Measurements from ENCODE around the gene BBS1.

The BBS1 gene

DNA sequence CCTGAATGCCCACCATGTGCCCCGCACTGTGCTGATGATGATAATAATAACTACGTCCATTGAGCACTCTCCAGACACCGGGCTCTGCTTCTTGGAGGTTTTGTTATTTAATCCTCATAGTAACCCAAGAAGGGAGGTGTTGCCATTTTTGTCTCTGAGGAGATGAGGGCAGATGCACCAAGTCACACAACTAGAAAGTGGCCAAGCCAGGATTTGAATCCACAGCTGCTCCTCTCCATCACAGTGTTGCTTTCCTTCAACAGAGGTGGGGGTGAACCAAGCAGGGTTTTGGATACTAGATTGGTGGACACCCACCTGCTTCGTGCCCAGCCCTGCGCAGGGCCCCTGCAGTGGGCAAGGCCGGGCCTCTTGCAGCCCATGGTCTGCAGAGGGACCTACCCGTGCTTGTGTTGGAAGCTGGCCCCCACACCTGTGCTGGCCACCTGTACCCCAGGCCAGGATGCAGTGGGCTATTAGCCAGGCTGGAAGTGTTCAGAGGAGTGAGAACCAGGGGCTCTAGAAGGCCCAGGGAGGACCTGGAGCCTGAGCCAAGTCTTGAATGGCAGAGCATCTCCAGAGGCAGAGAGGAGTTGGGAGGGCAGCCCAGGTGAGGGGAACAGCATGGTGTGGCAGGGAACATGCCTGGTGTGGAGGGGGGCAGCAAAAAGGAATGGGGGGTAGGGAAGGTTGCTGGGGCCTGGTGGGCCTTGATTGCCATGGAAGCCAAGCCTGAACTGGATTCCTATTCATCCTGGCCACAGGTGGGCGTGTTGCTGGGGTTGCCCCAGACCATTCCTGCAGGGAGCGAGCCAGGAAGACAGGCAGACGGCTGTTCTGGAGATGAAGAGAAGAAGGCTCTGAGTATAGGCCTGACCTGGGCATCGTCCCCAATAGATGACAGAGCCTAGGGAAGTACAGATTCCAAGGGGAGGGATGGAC, 32.9 kb upstream of the BBS1 start:
- no peak for DNase-seq

DNA sequence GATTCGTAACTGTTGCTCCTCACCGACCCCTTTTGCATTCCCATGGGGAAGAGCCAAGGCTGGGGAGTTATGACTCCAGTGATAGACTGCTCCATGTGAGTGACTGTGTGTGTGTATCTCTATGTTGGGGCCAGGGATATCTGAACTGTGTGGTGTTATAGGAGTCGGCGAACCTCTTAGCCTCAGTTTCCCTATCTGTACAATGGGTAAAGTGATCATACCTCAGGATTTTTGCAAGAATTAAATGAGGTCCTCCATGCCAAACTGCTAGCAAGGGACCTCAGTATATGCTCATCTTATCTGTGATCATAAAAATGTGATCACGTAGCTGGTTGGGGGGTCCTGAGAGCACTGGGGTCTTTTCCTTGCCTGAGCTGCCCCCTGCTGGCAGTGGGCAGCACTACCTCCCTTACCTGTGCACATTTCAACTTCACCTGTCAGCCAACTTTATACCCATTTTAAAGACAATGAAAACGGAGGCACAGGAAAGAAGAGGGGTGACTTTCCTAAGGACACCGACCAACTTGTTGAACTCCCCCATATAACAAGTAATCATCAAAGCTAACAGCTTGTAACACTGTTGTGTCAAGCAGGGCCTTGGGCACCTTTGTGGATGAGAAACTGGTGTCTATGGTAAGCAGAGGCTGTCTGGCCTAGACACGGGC, 31.6 kb upstream of the BBS1 start:
- peak; percentile 27 to 46 for DNase-seq

- peak in 1 of 2 experiments; percentile 20 for DNase-seq
Observed at GRCh38 chr11:66479394-66480116, 30.9 kb upstream of the BBS1 start.

DNA sequence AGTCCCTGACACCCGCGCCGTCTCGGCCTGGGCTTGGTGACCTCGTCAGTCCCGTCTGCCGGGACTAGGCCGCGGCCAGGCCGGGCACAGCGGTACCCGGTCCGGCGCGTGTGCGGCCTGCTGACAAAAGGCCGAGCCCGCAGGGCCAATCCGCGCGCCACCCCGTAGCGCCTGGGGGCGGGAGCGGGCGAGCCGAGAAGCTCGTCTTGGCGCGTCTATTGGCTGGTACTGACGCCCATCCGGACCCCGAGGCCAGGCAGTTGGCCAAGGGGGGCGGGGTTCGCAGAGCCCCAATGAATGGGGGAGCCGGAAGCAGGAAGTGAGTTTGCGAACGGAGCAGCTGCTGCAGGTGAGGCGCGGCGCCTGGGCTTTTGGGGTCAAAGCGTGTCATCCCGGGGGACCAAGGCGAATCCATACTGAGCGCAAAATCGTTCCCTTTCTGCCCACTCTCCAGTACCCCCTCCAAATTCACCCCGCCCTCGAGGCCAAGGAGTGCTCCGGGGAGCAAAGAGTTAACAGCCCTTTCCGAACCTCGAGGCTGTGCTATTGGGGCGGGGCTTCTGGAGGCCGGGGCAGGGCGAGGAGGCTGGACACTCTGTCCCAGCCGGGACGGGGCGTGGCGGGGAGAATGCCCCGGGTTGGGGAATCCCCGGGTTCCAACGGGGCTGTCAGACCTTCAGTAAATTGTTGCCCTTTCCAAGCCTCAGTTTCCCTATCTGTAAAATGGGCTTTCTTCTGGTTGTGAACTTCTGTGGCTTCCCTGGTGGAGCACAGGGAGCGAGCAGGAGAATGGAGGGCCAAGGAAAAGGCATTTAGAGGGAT, 30.1 kb upstream of the BBS1 start, which contains the start of gene DPP3:
TSS of gene DPP3 (plus strand) at position 318 of the 822 bp plus-strand sequence. CDS start 1,767 bp downstream, outside the sequence.
- peak; percentile 96 to 98 for DNase-seq

- no peak for DNase-seq
Observed at GRCh38 chr11:66484806-66485380, 25.5 kb upstream of the BBS1 start.

- no peak for DNase-seq
Observed at GRCh38 chr11:66488957-66489356, 21.5 kb upstream of the BBS1 start.

DNA sequence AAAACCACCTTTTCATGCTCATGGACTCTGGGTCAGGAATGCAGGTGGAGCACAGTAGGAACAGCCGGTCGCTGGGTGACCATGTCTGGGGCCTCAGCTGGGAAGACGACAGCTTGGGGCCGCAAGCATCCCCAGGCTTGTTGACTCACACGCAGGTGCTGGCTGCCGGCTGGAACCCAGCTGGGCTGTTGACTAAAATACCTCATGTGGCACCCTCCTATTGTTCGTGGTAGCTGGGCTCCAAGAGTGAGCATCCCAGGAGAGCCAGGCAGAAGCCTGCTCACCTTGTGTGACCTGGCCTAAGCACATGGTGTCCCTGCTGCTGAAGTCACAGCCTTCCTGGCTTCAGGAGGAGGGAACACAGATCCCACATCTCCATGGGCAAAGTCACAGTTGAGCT, 20.8 kb upstream of the BBS1 start:
- no peak for DNase-seq

GRCh38 chr11:66491315-66491935, 19.0 kb upstream of the BBS1 start:
- no peak for DNase-seq

DNA sequence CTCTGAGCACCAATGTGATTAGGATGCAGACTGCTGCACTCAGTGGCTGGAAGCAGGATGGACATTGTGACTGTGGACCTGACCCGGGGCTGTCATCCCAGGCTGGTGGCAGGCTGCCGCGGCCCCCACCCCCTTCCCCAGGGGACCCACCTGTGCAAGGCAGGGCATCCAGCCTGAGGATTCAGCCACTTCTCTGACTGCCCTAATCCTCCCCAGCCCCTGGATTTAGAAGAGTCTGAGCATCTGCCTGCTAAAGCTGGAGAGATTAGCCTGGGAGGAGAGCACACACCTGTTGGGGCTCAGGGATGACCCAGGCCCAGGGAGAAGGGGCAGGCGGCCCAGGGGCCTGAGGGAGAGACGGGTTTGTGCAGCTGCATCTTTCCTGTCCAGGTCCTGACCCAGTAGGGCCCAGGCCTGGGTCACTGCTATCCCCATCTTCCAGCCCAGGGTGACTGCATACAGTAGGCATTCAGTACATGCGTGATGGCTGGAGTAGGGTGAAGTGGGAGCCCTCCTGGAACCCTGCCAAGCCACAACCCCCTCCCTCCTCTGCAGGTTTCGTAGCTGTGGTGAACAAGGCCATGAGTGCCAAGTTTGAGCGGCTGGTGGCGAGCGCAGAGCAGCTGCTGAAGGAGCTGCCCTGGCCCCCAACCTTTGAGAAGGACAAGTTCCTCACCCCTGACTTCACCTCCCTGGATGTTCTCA, 18.1 kb upstream of the BBS1 start:
- no peak for DNase-seq

GRCh38 chr11:66493130-66493529, 17.3 kb upstream of the BBS1 start:
- no peak for DNase-seq

GRCh38 chr11:66494458-66494857, 16.0 kb upstream of the BBS1 start:
- DNase-seq, result no peak

DNA sequence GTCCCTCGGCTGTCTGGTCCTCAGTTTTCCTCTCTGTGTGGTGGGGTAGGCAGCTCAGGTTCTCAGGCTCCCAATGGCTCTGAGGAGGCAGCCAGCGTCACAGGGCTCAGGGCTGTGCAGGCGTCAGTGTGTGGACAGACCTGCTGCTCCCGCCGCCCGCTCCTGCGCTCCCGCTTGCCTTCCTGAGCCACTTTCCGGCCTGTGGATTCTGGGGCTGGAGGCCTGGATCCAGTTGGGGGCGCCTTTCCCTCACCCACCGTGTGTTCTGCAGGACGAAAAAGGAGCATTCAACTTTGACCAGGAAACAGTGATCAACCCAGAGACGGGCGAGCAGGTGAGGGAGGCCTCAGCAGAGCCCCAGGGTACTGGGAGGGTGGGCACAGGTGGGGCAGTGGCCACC, 15.5 kb upstream of the BBS1 start:
- DNase-seq, result no peak

DNA sequence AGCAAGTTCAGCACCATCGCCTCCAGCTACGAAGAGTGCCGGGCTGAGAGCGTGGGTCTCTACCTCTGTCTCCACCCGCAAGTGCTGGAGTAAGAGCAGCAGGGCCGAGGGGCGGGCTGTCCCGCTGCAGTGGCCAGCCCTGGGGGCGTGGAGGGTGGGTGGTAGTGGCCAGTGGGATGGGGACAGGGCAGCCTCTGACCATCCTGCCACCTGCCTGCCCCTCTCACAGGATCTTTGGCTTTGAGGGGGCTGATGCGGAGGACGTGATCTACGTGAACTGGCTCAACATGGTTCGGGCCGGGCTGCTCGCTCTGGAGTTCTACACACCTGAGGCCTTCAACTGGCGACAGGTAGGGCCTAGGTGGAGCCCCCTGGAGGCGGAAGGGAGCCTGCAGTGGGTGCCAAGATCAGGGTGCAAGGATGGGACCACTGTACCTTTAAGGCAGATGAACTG, 15.0 kb upstream of the BBS1 start:
- peak in 1 of 2 experiments; percentile 31 for DNase-seq

DNA sequence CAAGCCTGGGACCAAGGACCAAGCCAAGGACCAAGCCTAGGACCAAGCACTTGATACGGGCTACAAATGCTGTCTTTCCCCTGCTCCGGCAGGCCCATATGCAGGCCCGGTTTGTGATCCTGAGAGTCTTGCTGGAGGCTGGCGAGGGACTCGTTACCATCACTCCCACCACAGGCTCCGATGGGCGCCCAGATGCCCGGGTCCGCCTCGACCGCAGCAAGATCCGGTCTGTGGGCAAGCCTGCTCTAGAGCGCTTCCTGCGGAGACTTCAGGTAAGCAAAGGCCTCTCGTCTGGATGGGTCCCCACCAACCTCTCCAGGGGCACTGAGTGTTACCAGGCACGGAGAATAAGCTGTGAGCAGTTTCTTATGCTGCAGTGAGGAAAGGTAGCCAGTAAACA, 13.2 kb upstream of the BBS1 start:
- no peak for DNase-seq

DNA sequence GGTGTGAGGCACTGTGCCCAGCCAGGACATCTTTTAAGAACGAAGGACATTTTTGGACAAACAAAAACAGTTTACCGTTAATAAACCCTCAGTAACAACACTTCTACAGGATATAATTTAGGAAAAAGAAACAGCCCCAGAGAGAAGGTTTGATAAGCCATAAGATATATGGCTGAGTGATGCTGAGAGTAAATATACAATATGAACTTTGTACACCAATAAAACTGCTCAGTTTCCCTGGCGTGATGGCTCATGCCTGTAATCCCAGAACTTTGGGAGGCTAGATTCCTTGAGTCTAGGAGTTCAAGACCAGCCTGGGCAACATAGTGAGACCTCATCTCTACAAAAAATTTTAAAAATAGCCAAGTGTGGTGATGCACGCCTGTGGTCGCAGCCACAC, 11.9 kb upstream of the BBS1 start:
- no peak for DNase-seq

- DNase-seq, result no peak
Observed at GRCh38 chr11:66505276-66505816, 5.1 kb upstream of the BBS1 start.

DNA sequence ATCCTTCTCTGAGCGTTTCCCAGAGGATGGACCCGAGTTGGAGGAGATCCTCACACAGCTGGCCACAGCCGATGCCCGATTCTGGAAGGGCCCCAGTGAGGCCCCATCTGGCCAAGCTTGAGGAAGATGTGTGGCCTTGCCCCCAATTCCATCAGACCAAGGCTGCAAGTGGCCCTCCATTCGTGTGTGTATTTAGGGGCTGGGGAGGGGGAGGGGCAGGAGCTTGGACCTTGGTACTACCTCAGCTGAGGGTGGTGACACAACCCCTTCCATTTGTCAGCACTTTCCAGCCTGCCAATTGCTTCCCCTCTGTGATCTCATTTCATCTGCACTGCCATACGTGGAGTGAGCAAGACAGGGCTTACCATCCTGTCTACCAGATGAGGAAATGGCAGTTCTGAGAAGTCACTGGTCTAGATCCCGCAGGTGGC, 1.3 kb upstream of the BBS1 start:
- DNase-seq, result peak in 1 of 2 experiments; percentile 11

- no peak for DNase-seq
Observed at GRCh38 chr11:66510990-66511339, 530 bp downstream of the BBS1 start.

DNA sequence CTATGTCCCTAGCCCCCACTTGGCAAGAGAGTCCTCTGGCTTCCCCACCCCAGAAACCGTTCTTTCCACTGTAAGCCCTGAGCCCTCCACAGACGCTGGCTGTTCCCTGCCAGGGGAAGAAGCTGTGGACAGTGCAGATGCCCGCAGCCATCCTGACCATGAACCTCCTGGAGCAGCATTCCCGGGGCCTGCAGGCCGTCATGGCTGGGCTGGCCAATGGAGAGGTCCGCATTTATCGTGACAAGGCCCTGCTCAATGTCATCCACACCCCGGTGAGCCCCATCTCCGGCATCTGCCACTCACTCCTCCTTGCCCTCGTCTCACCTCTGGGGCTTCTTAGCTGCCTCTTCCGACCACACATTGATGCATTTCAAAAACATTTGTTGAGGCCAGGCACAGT, 13.2 kb downstream of the BBS1 start:
- no peak for DNase-seq

DNA sequence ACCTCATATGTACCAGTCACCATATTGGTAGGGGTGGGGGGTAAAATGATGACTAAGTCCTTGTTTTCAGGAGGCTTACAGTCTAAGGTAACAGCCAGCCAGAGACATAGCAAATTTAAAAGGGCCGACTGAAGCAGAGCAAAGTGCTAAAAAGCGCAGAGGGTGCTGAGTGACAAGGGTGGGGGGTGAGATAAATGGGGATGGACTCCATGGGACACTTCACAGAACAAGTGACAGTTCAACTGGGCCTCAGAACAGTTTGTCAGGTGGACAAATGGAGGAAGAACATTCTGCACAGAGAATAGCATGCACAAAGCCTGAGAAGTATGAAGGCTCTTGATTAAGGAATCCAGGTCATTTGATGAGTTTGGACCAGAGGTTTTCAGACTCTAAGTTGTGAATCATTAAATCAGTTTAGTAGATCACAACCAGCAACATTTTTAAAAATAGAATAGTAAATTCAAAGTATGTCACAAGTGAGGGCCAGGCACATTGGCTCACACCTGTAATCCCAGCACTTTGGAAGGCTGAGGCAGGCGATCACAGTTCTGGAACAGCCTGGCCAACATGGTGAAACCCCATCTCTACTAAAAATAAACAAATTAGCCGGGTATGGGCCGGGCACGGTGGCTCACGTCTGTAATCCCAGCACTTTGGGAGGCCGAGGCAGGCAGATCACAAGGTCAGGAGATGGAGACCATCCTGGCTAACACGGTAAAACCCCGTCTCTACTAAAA, 14.0 kb downstream of the BBS1 start:
- no peak for DNase-seq

All from activated CD4-positive, alpha-beta T cell treated with anti-CD3 and anti-CD28 coated beads, Interleukin-2, amount 50 U/mL, for 48 hours (primary cell).